Measurements from ENCODE around the gene PLXDC2.

PLXDC2 gene

DNA sequence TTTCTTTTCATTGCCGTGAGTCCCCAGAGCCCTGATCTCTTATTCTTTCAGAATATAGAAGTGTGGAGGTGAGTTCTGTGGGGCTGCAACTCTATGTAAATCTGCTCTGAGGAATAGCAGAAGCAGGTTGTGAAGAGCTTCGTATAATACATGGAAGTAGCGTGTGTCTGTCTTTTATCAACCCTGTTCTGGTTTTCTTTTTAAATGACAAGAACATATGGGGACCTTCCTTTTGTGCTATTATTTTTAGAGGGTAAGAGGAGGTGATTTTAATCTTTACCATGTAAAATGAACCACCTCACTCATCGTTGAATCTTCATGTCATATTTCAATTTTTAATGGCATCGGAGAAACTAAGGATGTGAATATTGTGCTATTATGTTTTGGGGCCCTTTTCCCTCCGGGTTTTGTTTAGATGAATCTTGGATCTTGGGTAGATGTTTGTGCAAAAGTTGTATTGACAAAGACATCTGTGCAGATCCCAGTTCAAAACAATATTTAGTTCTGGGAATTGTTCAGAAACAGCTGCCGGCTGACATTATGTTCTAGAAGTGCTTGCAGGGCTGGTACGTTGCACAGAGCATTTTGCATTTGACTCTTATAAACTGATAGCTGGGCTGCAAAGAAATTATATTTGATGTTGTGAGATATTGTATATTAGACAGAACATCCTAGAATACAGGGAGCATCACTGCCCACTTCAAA is 46.7 kb downstream of the PLXDC2 start:
- no peak for TF ChIP-seq ZNF274 (IDR thresholded peaks at IDR 0.05; ENCODE audit: low read depth, low read length)
- H3K4me3 ChIP-seq (ENCODE audit: low read length) = no peak overlapping the region

GRCh38 chr10:19865676-19866075 is 49.4 kb downstream of the PLXDC2 start:
- H3K4me3 ChIP-seq (ENCODE audit: low read length) = no peak overlapping the region
- no peak for TF ChIP-seq ZNF274 (IDR thresholded peaks at IDR 0.05; ENCODE audit: low read depth, low read length)

DNA sequence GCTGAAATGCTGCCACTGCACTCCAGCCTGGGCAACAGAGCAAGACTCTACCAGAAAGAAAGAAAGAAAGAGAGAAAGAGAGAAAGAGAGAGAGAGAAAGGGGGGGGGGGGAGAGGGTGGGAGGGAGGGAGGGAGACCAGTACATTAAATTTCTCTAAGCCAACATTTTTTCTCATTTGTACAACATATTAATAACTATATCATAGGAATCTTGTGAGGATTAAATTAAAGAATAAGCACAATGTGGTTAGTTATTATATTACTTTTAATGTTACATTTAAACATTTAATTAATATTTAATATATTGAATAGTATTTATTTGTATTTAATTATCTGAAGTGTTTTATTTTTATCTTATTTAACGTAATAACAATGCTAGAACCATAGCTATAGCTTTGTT is 53.1 kb downstream of the PLXDC2 start:
- no peak for TF ChIP-seq ZNF274 (IDR thresholded peaks at IDR 0.05; ENCODE audit: low read depth, low read length)

GRCh38 chr10:19872504-19873271 is 56.5 kb downstream of the PLXDC2 start:
- no peak for TF ChIP-seq ZNF274 (IDR thresholded peaks at IDR 0.05; ENCODE audit: low read depth, low read length)
- H3K4me3 ChIP-seq (ENCODE audit: low read length) = no peak overlapping the region

More for the DNA sequence above, 53.1 kb downstream of the PLXDC2 start:
- no peak overlapping the region for H3K4me3 ChIP-seq (ENCODE audit: low read length)

GRCh38 chr10:19874190-19874589 is 58.0 kb downstream of the PLXDC2 start:
- H3K4me3 ChIP-seq (ENCODE audit: low read length) = no peak overlapping the region
- TF ChIP-seq ZNF274 (IDR thresholded peaks at IDR 0.05; ENCODE audit: low read depth, low read length) = no peak

GRCh38 chr10:19874791-19875190 is 58.6 kb downstream of the PLXDC2 start:
- no peak overlapping the region for H3K4me3 ChIP-seq (ENCODE audit: low read length)
- TF ChIP-seq ZNF274 (IDR thresholded peaks at IDR 0.05; ENCODE audit: low read depth, low read length) = no peak

- no peak for TF ChIP-seq ZNF274 (IDR thresholded peaks at IDR 0.05; ENCODE audit: low read depth, low read length)
- no peak overlapping the region for H3K4me3 ChIP-seq (ENCODE audit: low read length)
Measured at GRCh38 chr10:19876570-19876969, 60.3 kb downstream of the PLXDC2 start.

GRCh38 chr10:19877466-19878255 is 61.4 kb downstream of the PLXDC2 start:
- no peak overlapping the region for H3K4me3 ChIP-seq (ENCODE audit: low read length)
- TF ChIP-seq ZNF274 (IDR thresholded peaks at IDR 0.05; ENCODE audit: low read depth, low read length) = no peak

DNA sequence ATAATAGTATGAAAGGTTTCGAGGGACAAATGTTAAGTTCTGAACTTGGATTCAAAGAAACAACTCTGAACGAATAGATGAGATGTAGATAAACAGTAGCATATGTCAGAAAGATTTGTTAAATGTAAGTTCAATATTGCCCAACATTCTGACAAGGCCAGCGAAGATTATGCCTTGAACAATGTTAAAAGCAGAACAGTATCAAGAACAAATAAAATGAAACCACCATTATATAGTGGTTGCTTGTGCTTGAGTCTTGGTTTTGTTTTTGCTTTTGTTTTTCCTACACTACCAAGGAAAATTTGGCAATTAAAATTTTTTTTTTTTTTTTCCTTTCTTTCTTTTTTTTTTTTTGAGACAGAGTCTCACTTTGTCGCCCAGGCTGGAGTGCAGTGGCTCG is 66.4 kb downstream of the PLXDC2 start:
- H3K4me3 ChIP-seq (ENCODE audit: low read length) = no peak overlapping the region
- no peak for TF ChIP-seq ZNF274 (IDR thresholded peaks at IDR 0.05; ENCODE audit: low read depth, low read length)

- H3K4me3 ChIP-seq (ENCODE audit: low read length) = no peak overlapping the region
- TF ChIP-seq ZNF274 (IDR thresholded peaks at IDR 0.05; ENCODE audit: low read depth, low read length) = no peak
Measured at GRCh38 chr10:19888061-19888660, 71.9 kb downstream of the PLXDC2 start.

DNA sequence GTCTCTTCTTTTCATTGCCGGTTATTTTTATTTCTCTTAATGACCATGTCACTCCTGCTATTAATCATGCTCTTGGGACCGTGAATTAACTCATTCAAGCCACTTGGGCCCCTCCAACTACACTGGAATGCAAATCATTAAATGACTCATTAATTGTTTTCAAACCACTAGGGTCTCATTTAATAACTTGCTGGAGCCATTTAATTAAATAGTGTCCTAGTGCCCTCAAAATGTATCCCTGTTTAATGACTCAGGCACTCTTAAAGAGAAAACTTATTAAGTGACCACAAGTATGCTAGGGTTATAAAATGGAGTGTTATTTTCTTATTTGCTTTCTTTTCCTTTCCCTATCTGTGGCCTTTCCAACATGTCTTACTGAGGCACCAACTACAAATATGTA is 73.0 kb downstream of the PLXDC2 start:
- TF ChIP-seq ZNF274 (IDR thresholded peaks at IDR 0.05; ENCODE audit: low read depth, low read length) = no peak
- no peak overlapping the region for H3K4me3 ChIP-seq (ENCODE audit: low read length)

- no peak overlapping the region for H3K4me3 ChIP-seq (ENCODE audit: low read length)
- no peak for TF ChIP-seq ZNF274 (IDR thresholded peaks at IDR 0.05; ENCODE audit: low read depth, low read length)
Measured at GRCh38 chr10:19891429-19891828, 75.2 kb downstream of the PLXDC2 start.

GRCh38 chr10:19892270-19892669 is 76.0 kb downstream of the PLXDC2 start:
- TF ChIP-seq ZNF274 (IDR thresholded peaks at IDR 0.05; ENCODE audit: low read depth, low read length) = no peak

DNA sequence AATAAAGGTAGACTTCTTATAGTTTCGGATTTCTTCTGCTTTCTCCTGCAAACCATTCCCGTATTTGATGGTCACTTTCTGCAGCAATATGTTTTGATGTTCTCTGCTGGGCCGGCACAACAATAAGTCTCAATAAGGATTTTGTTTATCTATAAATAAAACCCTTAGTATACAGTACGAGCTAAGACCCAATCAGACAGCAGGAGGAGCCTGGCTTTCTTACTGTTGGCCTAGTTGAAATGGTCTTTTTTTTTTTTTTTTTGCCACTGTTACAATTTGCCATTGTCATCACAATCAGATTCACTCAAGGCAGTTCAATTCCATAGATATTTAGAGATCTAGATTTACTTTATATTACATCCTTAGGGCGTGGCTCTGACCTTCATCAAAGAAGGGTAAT is 76.4 kb downstream of the PLXDC2 start:
- TF ChIP-seq ZNF274 (IDR thresholded peaks at IDR 0.05; ENCODE audit: low read depth, low read length) = no peak
- no peak overlapping the region for H3K4me3 ChIP-seq (ENCODE audit: low read length)

More at GRCh38 chr10:19892270-19892669, 76.0 kb downstream of the PLXDC2 start:
- H3K4me3 ChIP-seq (ENCODE audit: low read length) = no peak overlapping the region

Measured in GM08714 (cell line).